ENCODE data around the gene PLEKHA7.

DNA sequence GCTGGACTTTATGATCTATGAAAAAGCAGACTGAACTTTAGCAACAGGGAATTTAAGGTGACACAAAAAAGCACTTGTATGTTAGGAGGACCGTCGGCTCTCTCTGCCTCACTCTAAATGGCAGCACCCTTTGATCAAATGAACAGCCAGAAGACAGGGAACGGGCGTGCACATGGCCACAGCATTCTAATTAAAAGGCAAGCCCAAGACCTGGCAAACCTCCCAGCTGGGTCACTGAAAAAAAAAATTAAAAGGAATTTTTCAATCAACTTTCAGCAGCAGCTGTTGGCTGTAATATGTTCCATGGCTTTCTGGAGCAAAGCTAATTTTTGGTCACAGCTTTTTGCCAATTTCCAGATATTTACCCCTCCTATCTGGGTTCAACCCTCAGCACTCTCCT lies 159.2 kb downstream of the PLEKHA7 start:
- TF ChIP-seq, protein P1, sequence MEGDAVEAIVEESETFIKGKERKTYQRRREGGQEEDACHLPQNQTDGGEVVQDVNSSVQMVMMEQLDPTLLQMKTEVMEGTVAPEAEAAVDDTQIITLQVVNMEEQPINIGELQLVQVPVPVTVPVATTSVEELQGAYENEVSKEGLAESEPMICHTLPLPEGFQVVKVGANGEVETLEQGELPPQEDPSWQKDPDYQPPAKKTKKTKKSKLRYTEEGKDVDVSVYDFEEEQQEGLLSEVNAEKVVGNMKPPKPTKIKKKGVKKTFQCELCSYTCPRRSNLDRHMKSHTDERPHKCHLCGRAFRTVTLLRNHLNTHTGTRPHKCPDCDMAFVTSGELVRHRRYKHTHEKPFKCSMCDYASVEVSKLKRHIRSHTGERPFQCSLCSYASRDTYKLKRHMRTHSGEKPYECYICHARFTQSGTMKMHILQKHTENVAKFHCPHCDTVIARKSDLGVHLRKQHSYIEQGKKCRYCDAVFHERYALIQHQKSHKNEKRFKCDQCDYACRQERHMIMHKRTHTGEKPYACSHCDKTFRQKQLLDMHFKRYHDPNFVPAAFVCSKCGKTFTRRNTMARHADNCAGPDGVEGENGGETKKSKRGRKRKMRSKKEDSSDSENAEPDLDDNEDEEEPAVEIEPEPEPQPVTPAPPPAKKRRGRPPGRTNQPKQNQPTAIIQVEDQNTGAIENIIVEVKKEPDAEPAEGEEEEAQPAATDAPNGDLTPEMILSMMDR (optimal IDR thresholded peaks at IDR 0.05 in 1 of 3, IDR thresholded peaks at IDR 0.05 in 1 of 3, conservative IDR thresholded peaks at IDR 0.05 in 1 of 3; ENCODE audit: extremely low read depth in 1 of 3, insufficient read depth in 2 of 3, low read length in 3 of 3): no peak
- no peak for TF ChIP-seq EZH2 (IDR thresholded peaks at IDR 0.05; ENCODE audit: low read length)

All from keratinocyte (primary cell).